Suprapubic skin (tissue), 3 donors: ENCODE data around the gene IRF2BP2.

Experiments
- CTCF ChIP-seq, 2 donors: fragments of 200-600 bp in 1 of 2; fragments of 450-650 bp in 1 of 2; sonication (generic) in 1 of 2; IDR thresholded peaks; one replicate each; pipeline ENCODE4 v1.5.1; 2016 to 2019; ENCODE audit warnings: antibody characterized with exemption in 2 of 2, mild to moderate bottlenecking in 1 of 2, moderate library complexity in 1 of 2
- POLR2A ChIP-seq, 2 donors: fragments of 450-650 bp; IDR thresholded peaks; one replicate each; pipeline ENCODE4 v1.6.1; 2017; ENCODE audit warnings: antibody characterized with exemption in 2 of 2, mild to moderate bottlenecking in 2 of 2, moderate library complexity in 2 of 2

- no peak for TF ChIP-seq POLR2A (IDR thresholded peaks at IDR 0.05)
- TF ChIP-seq CTCF (IDR thresholded peaks at IDR 0.05) = no peak
Observed at GRCh38 chr1:234617131-234617985, 7.4 kb upstream of the IRF2BP2 start.
